Esophagus (tissue), 2 donors: ENCODE measurements around the gene CEMIP. TPM values are rescaled to one million over a fixed set of nuclear protein-coding genes. Genes with fewer than 3 reads are reported as not detected.

ENCODE experiments used
- H3K27ac ChIP-seq, 2 donors: one replicate each; pipeline ENCODE4 v1.5.1; 2013; ENCODE audit warnings: low read depth in 2 of 2, mild to moderate bottlenecking in 2 of 2, inconsistent platforms in 1 of 2, low read length in 1 of 2, moderate library complexity in 1 of 2
- H3K27me3 ChIP-seq, 2 donors: one replicate each; pipeline ENCODE4 v1.6.1; 2013; ENCODE audit warnings: low read length in 2 of 2, control low read depth in 1 of 2, mild to moderate bottlenecking in 1 of 2; ENCODE audit not compliant: insufficient read depth in 2 of 2, control insufficient read depth in 1 of 2
- H3K36me3 ChIP-seq, 2 donors: one replicate each; pipeline ENCODE4 v1.6.1; 2013; ENCODE audit warnings: low read length in 1 of 2; ENCODE audit not compliant: control insufficient read depth in 2 of 2, insufficient read depth in 2 of 2
- H3K4me1 ChIP-seq, 2 donors: one replicate each; pipeline ENCODE4 v1.6.1; 2013; ENCODE audit warnings: low read length in 1 of 2; ENCODE audit not compliant: control insufficient read depth in 2 of 2, insufficient read depth in 2 of 2
- H3K4me3 ChIP-seq, 2 donors: one replicate each; pipeline ENCODE4 v1.5.1; 2013; ENCODE audit warnings: low read length in 2 of 2, mild to moderate bottlenecking in 2 of 2, low read depth in 1 of 2, moderate library complexity in 1 of 2
- H3K9me3 ChIP-seq, 2 donors: one replicate each; pipeline ENCODE4 v1.6.1; 2013; ENCODE audit warnings: mild to moderate bottlenecking in 2 of 2, low read depth in 1 of 2, low read length in 1 of 2, moderate library complexity in 1 of 2; ENCODE audit not compliant: control insufficient read depth in 2 of 2, insufficient read depth in 1 of 2
- whole genome bisulfite sequencing, 2 donors: extraction: QIAGEN DNeasy Blood & Tissue Kit; methylation state at CpG; one replicate each; pipeline ENCODE4 v1.1.7; 2013; 5-methylcytosine and 5-hydroxymethylcytosine counted together
- polyA plus RNA-seq, 2 donors: library from polyadenylated mRNA; stranded (reverse); fragments of 200-250 nt; gene quantifications; one replicate each; pipeline ENCODE4 v1.2.3, GENCODE V29; 2013
- donor health status: healthy with polysubstance abuse.
- donor health status: Bipolar disorder and iron deficiency.

The CEMIP gene
- polyA plus RNA-seq, 2 donors, result 2.0 to 2.2 TPM

DNA sequence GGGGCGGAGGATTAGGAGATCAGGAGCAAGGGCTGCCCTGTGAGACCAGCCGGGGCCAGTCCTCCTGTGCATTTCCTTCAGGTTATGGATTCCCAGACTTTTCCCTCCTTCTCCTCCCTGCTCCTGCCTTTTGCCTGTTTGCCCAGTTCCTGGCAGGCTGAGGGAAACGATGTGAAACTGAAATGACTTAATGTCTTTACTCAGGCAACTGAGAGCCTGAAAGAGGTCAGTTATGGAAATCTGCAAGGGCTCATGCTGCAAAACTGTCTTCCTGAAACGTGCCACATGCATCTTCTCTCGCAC lies 153.3 kb downstream of the CEMIP start:
- Histone ChIP-seq H3K36me3 (peaks cover 0 to 6% of the 10 kb centered on the region in 2 donors), H3K4me3 (no peak overlapping the region), H3K9me3 (no peaks in the 10 kb centered on the region), H3K27me3 (no peaks in the 10 kb centered on the region), H3K4me1 (no peaks in the 10 kb centered on the region), H3K27ac (no peak overlapping the region)
- WGBS, 2 donors, result 73 to 79% methylated on average over 5 of the region's 5 CpGs

DNA sequence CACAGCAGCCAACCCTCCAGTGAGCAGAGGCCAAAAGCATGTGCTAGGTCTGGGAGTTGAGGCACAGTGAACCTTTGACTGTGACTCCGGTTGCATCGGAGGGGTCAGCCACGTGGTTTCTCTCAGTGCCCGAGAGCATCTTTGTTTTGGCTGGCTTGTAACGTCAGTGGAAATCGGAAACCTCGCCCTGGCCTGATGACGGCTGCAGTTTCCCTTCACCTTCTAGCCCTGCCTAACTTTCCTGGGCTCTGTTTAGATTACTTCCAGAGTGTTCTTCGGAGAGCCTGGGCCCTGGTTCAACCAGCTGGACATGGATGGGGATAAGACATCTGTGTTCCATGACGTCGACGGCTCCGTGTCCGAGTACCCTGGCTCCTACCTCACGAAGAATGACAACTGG lies 153.8 kb downstream of the CEMIP start:
- Histone ChIP-seq H3K27ac (no peak overlapping the region), H3K27me3 (no peaks in the 10 kb centered on the region), H3K4me3 (no peak overlapping the region), H3K4me1 (no peaks in the 10 kb centered on the region), H3K36me3 (peaks cover 0 to 7% of the 10 kb centered on the region in 2 donors), H3K9me3 (no peaks in the 10 kb centered on the region)
- 63 to 73% methylated on average over 15 of the region's 15 CpGs for WGBS, 2 donors

DNA sequence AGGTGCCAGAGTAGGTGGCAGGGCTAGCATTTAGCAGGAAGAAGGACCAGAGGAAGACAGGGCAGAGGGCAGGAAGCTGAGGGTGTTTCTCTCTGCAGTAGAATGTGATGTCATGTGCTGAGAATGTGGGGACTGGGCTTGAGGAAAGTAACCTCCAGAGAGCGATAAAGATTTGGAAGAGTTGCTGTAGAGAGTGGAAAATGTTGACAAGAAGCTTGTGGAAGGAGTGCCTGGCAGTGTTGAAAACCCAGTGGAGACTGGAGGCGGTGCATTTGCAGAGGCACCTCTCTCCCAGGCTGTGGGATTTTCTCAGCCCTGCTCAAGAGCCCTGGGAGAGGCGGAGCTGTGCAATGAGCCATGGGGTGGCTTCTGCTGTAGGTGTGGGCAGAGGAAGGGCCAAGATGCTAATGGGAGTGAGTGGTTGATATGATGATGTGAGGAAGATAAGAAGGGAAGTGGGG lies 155.6 kb downstream of the CEMIP start:
- H3K4me1 ChIP-seq, result no peaks in the 10 kb centered on the region
- H3K27ac ChIP-seq, result no peak overlapping the region
- WGBS, 2 donors, result 88 to 96% methylated on average over 3 of the region's 3 CpGs

DNA sequence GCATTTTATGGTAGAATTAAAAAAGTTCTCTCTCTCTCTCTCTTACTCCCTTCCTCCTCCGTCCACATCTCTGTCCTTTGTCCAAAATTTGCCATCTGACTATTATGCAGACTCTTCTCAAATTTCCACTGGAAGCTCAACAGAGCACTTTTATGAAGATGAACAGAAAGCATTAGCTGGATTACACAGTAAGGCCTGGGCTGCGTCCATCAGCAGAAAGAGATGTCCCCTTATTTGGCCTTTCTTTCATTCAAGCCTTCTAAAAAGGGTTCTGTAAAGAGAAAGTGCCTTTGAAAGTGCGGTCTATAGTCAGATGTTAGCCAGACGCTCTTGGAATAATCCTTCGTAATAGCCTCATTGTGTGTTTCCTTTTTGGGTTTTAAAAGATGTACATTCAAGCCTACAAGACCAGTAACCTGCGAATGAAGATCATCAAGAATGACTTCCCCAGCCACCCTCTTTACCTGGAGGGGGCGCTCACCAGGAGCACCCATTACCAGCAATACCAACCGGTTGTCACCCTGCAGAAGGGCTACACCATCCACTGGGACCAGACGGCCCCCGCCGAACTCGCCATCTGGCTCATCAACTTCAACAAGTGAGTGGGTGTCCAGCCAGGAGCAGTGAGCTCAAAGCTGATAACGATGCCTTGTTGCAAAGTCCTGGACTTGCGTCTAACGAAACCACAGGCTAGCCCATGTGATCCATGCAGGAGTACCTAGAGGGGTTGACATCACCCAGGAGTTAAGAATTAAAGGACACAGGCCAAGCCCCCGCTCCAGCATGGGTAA lies 157.3 kb downstream of the CEMIP start:
- Histone ChIP-seq H3K27me3 (no peaks in the 10 kb centered on the region), H3K27ac (no peak overlapping the region), H3K36me3 (peaks cover 0 to 11% of the 10 kb centered on the region in 2 donors), H3K9me3 (no peaks in the 10 kb centered on the region), H3K4me1 (no peaks in the 10 kb centered on the region), H3K4me3 (no peak overlapping the region)
- WGBS, 2 donors, result 92 to 94% methylated on average over 16 of the region's 16 CpGs

More for the DNA sequence above, 155.6 kb downstream of the CEMIP start:
- Histone ChIP-seq H3K27me3 (no peaks in the 10 kb centered on the region), H3K9me3 (no peaks in the 10 kb centered on the region), H3K4me3 (no peak overlapping the region), H3K36me3 (peaks cover 0 to 7% of the 10 kb centered on the region in 2 donors)

DNA sequence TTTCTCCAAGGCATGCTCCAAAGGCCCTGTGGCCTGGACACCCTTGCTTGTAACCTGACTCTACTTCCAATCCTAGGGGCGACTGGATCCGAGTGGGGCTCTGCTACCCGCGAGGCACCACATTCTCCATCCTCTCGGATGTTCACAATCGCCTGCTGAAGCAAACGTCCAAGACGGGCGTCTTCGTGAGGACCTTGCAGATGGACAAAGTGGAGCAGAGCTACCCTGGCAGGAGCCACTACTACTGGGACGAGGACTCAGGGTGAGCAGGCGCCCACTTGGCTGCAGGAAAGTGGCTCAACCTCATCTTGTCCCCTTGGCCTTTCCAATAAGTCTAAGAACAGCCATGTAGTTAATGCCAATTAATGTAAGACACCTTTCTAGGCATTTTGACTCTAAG lies 158.5 kb downstream of the CEMIP start:
- H3K4me3 ChIP-seq, result no peak overlapping the region
- H3K9me3 ChIP-seq, result no peaks in the 10 kb centered on the region
- H3K27me3 ChIP-seq, result no peaks in the 10 kb centered on the region
- peaks cover 0 to 17% of the 10 kb centered on the region in 2 donors for H3K36me3 ChIP-seq
- no peak overlapping the region for H3K27ac ChIP-seq
- no peaks in the 10 kb centered on the region for H3K4me1 ChIP-seq
- 96 to 98% methylated on average over 12 of the region's 12 CpGs for WGBS, 2 donors

DNA sequence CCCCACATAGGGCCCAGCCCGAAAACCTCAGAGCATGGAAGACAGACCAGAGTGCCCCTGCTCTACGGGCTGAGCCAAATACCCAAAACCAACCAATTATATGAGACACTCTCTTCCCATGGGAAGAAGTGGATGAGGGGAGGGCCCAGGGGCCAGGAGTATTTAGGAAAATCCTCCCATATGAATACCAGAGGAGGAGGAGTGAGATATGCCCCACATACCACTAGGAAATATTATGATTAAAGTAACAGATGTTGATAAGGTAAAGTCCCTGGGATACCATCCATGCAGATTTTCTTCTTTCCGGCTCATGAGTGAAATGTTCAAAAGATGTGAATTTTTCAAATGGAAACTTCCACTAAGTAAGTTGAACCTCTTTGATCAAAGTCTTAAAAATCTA lies 160.0 kb downstream of the CEMIP start:
- no peaks in the 10 kb centered on the region for H3K4me1 ChIP-seq
- H3K4me3 ChIP-seq, result no peak overlapping the region
- H3K27ac ChIP-seq, result no peak overlapping the region
- peaks cover 0 to 26% of the 10 kb centered on the region in 2 donors for H3K36me3 ChIP-seq
- WGBS, 2 donors, result 97 to 100% methylated on average over 3 of the region's 3 CpGs
- no peaks in the 10 kb centered on the region for H3K27me3 ChIP-seq
- H3K9me3 ChIP-seq, result no peaks in the 10 kb centered on the region

DNA sequence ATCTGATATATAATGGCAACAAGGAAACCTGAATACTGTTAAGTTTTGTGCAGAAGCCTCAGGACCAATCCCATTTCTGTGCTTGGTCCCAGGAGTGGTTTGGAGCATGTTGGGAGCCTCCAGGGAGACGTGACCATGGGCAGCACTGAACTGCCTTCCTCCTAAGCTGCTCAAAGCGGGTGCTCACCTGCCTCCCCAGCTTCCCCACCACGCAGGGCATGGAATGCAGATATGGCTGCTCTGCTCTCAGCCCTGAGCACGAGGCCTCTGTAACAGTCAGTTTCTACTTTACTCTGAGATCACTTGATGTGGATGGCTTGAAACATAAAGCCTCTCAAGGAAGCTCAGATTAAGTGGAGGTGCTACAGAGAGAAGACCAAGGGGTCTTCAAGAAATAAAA lies 161.2 kb downstream of the CEMIP start:
- H3K36me3 ChIP-seq, result peaks cover 4 to 31% of the 10 kb centered on the region in 2 donors
- no peaks in the 10 kb centered on the region for H3K4me1 ChIP-seq
- H3K27me3 ChIP-seq, result no peaks in the 10 kb centered on the region
- H3K9me3 ChIP-seq, result no peaks in the 10 kb centered on the region
- H3K4me3 ChIP-seq, result no peak overlapping the region
- no peak overlapping the region for H3K27ac ChIP-seq
- 84 to 87% methylated on average over 4 of the region's 4 CpGs for WGBS, 2 donors

DNA sequence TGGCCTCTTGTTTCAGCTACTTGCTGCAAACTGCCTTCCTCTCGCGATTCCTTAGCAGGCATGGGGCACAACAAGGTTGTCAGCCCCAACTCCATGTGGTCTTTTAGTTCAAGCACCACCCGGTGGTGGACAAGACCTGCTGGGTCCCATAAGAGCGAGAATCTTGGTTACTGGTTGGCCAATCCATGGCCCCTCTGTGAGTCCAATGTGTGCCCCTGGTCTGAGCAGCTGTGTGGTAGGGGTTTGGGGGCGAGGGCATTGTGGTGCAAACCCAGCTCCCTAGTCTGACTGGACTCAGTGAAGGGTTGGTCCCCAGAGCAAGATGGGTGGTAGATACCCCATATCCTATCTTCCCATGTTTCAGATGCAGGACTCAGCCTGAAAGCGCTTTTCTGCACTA lies 161.7 kb downstream of the CEMIP start:
- Histone ChIP-seq H3K36me3 (peaks cover 4 to 36% of the 10 kb centered on the region in 2 donors), H3K27me3 (no peaks in the 10 kb centered on the region), H3K4me1 (no peaks in the 10 kb centered on the region), H3K4me3 (no peak overlapping the region), H3K27ac (no peak overlapping the region), H3K9me3 (no peaks in the 10 kb centered on the region)
- 97% methylated on average over 6 of the region's 6 CpGs for WGBS, 2 donors

DNA sequence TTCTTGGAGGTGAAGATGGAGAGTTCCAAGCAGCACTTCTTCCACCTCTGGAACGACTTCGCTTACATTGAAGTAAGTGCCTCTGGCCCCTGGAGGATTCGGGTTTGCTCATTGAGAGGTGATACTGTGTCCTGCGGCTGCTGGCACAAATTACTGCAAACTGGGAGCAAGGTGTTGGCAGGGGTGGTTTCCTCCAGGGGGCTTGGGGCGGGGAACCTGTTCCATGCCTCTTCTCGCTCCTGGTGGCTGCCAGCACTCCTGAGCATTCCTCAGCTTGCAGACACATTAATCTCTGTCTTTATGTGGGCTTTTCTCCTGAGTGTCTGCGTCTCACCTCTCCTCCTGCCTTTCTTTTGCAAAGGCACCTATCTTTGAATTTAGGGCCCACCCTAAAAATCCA lies 163.1 kb downstream of the CEMIP start:
- Histone ChIP-seq H3K27ac (no peak overlapping the region), H3K36me3 (peaks cover 13 to 32% of the 10 kb centered on the region in 2 donors), H3K4me3 (no peak overlapping the region), H3K4me1 (no peaks in the 10 kb centered on the region), H3K9me3 (no peaks in the 10 kb centered on the region), H3K27me3 (no peaks in the 10 kb centered on the region)
- WGBS, 2 donors, result 57 to 70% methylated on average over 7 of the region's 7 CpGs
